Measurements from ENCODE around the gene SLC44A1. TPM values are rescaled to one million over a fixed set of nuclear protein-coding genes. Genes with fewer than 3 reads are reported as not detected.

SLC44A1 gene
- total RNA-seq, 4 donors from 2014 or later, result 25.7 to 37.8 (median 28.3) TPM

GRCh38 chr9:105354448-105354847 is 110.0 kb downstream of the SLC44A1 start:
- Histone ChIP-seq H3K36me3 (peaks cover 0 to 9% (median under 1%) of the 10 kb centered on the region in 4 donors), H3K27me3 (no peaks in the 10 kb centered on the region), H3K27ac (replicated peaks in 1 of 4) (no peak overlapping the region), H3K9me3 (no peaks in the 10 kb centered on the region), H3K4me1 (no peaks in the 10 kb centered on the region), H3K4me3 (no peak overlapping the region)
- DNase-seq (ENCODE audit: extremely low spot score), result no peak
- WGBS, result 95% methylated on average over 3 of the region's 3 CpGs
- intact Hi-C loops (cut with DNase I), result no loop called here
- TF ChIP-seq POLR2AphosphoS5 (IDR thresholded peaks at IDR 0.05) (no peak), CTCF (IDR thresholded peaks at IDR 0.05) (no peak), POLR2A (IDR thresholded peaks at IDR 0.05; ENCODE audit: low read depth) (no peak), EP300 (IDR thresholded peaks at IDR 0.05) (no peak)

DNA sequence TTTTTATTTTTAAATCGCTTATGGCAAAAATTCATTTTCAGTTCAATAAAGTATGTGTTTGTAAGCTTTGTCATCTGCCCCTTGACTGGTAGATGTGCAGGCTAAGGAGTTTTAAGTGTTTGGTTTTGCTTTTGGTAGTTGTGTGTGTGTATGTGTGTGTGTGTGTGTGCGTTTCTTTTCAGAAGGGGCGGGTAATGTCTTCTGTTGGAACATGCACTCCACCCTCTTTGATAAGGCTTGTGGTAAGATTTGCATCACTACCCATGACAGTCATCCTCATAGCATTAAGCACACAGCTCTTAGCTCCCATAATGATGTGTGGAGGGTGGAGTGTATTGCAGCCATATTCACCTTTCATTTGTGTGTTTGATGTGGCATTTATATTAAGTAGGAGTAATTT is 111.3 kb downstream of the SLC44A1 start:
- intact Hi-C loops (cut with DNase I), result no loop called here
- Histone ChIP-seq H3K4me1 (no peaks in the 10 kb centered on the region), H3K27ac (replicated peaks in 1 of 4) (no peak overlapping the region), H3K9me3 (no peaks in the 10 kb centered on the region), H3K27me3 (no peaks in the 10 kb centered on the region), H3K36me3 (peaks cover 0 to 12% (median 5%) of the 10 kb centered on the region in 4 donors), H3K4me3 (no peak overlapping the region)
- DNase-seq (ENCODE audit: extremely low spot score), result no peak
- TF ChIP-seq POLR2A (IDR thresholded peaks at IDR 0.05; ENCODE audit: low read depth), result no peak
- no peak for TF ChIP-seq EP300 (IDR thresholded peaks at IDR 0.05)
- TF ChIP-seq CTCF (IDR thresholded peaks at IDR 0.05), result no peak
- TF ChIP-seq POLR2AphosphoS5 (IDR thresholded peaks at IDR 0.05), result no peak
- 90% methylated on average over 3 of the region's 3 CpGs for WGBS

- H3K4me3 ChIP-seq, result no peak overlapping the region
- no peak overlapping the region for H3K27ac ChIP-seq (replicated peaks in 1 of 4)
- H3K4me1 ChIP-seq, result no peaks in the 10 kb centered on the region
- intact Hi-C loops (cut with DNase I), result no loop called here
- H3K27me3 ChIP-seq, result no peaks in the 10 kb centered on the region
- 94% methylated on average over 3 of the region's 3 CpGs for WGBS
- no peak for DNase-seq (ENCODE audit: extremely low spot score)
- peaks cover 0 to 32% (median 17%) of the 10 kb centered on the region in 4 donors for H3K36me3 ChIP-seq
- no peak for TF ChIP-seq POLR2AphosphoS5 (IDR thresholded peaks at IDR 0.05)
- no peak for TF ChIP-seq EP300 (IDR thresholded peaks at IDR 0.05)
- no peak for TF ChIP-seq POLR2A (IDR thresholded peaks at IDR 0.05; ENCODE audit: low read depth)
- TF ChIP-seq CTCF (IDR thresholded peaks at IDR 0.05), result no peak
- no peaks in the 10 kb centered on the region for H3K9me3 ChIP-seq
Measured at GRCh38 chr9:105357937-105358336, 113.5 kb downstream of the SLC44A1 start.

DNA sequence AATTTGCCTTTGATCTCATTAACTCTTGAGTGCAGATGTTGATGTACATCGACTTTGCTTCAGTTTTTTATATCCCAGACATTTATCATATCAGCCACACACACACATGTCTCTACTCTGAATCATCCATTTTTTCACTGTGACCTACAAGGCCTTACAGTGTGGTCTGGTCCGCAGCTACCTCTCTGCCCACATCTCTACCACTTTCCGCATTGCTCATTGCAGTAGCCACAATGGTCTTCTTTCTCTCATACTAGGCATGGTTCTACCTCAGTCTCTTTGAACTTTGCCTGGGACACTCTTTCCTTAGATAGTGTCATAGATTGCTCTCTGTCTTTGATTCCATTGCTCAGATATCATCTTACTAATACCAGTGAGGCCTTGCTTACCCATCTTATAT is 115.4 kb downstream of the SLC44A1 start:
- no peak overlapping the region for H3K27ac ChIP-seq (replicated peaks in 1 of 4)

More for the DNA sequence above, 115.4 kb downstream of the SLC44A1 start:
- no peaks in the 10 kb centered on the region for H3K9me3 ChIP-seq
- no peaks in the 10 kb centered on the region for H3K4me1 ChIP-seq
- TF ChIP-seq CTCF (IDR thresholded peaks at IDR 0.05) (no peak), POLR2AphosphoS5 (IDR thresholded peaks at IDR 0.05) (no peak), POLR2A (IDR thresholded peaks at IDR 0.05; ENCODE audit: low read depth) (no peak), EP300 (IDR thresholded peaks at IDR 0.05) (no peak)
- DNase-seq (ENCODE audit: extremely low spot score), result no peak
- intact Hi-C loops (cut with DNase I), result no loop called here
- peaks cover 0 to 50% (median 31%) of the 10 kb centered on the region in 4 donors for H3K36me3 ChIP-seq
- no peaks in the 10 kb centered on the region for H3K27me3 ChIP-seq
- 92% methylated on average over 3 of the region's 3 CpGs for WGBS
- H3K4me3 ChIP-seq, result no peak overlapping the region

Measured in esophagus muscularis mucosa (tissue), 4 donors.